ENCODE results near the gene RBM17.

The RBM17 gene

GRCh38 chr10:6070660-6071059 is 18.2 kb upstream of the RBM17 start:
- Histone ChIP-seq H3K4ac (ENCODE audit: low read length) (no peak overlapping the region), H2AK5ac (ENCODE audit: low read depth, low read length) (no peak overlapping the region), H2AFZ (ENCODE audit: low read length) (no peak overlapping the region), H3K9ac (ENCODE audit: low read depth, low read length, poor library complexity) (no peak overlapping the region), H3K27ac (replicated peaks; ENCODE audit: low read length) (no peak overlapping the region), H2BK5ac (ENCODE audit: low read length) (no peak overlapping the region), H3K14ac (ENCODE audit: low read length) (no peak overlapping the region), H3K23ac (ENCODE audit: low read depth, low read length, poor library complexity) (no peak overlapping the region), H3K79me1 (ENCODE audit: low read depth, low read length) (no peaks in the 10 kb centered on the region), H4K91ac (ENCODE audit: low read depth, low read length, poor library complexity) (no peak overlapping the region), H3K4me3 (ENCODE audit: low read length in 2 of 2) (no peak overlapping the region), H2BK12ac (ENCODE audit: low read length) (no peak overlapping the region), H3K4me1 (ENCODE audit: control insufficient read depth in 2 of 2, insufficient read depth in 1 of 2, low read depth in 1 of 2, low read length in 2 of 2) (no peaks in the 10 kb centered on the region), H2BK15ac (ENCODE audit: low read length) (no peak overlapping the region), H3K36me3 (replicated peaks in 1 of 2; ENCODE audit: control insufficient read depth in 2 of 2, insufficient read depth in 2 of 2, low read length in 2 of 2) (no peaks in the 10 kb centered on the region), H3K4me2 (ENCODE audit: insufficient read depth, low read length, poor library complexity, severe bottlenecking) (no peak overlapping the region), H3K18ac (ENCODE audit: low read length) (no peak overlapping the region), H2BK120ac (ENCODE audit: low read depth, low read length) (no peak overlapping the region), H3K27me3 (ENCODE audit: control insufficient read depth in 3 of 3, insufficient read depth in 3 of 3, low read depth in 1 of 3, low read length in 3 of 3) (peaks cover 0 to 33% (median 0%) of the 10 kb centered on the region in 3 experiments), H4K8ac (ENCODE audit: low read depth, low read length) (no peak overlapping the region), H3K9me3 (replicated peaks in 1 of 2; ENCODE audit: control insufficient read depth in 2 of 2, insufficient read depth in 1 of 2, low read depth in 1 of 2, low read length in 2 of 2) (no peaks in the 10 kb centered on the region)
- WGBS, 2 donors (ENCODE audit: extremely low coverage in 2 of 2, insufficient read length in 2 of 2, insufficient replicate concordance in 1 of 2): no CpG with 5 or more reads among the region's 5 CpGs
- DNase-seq (ENCODE audit: low spot score): no peak

DNA sequence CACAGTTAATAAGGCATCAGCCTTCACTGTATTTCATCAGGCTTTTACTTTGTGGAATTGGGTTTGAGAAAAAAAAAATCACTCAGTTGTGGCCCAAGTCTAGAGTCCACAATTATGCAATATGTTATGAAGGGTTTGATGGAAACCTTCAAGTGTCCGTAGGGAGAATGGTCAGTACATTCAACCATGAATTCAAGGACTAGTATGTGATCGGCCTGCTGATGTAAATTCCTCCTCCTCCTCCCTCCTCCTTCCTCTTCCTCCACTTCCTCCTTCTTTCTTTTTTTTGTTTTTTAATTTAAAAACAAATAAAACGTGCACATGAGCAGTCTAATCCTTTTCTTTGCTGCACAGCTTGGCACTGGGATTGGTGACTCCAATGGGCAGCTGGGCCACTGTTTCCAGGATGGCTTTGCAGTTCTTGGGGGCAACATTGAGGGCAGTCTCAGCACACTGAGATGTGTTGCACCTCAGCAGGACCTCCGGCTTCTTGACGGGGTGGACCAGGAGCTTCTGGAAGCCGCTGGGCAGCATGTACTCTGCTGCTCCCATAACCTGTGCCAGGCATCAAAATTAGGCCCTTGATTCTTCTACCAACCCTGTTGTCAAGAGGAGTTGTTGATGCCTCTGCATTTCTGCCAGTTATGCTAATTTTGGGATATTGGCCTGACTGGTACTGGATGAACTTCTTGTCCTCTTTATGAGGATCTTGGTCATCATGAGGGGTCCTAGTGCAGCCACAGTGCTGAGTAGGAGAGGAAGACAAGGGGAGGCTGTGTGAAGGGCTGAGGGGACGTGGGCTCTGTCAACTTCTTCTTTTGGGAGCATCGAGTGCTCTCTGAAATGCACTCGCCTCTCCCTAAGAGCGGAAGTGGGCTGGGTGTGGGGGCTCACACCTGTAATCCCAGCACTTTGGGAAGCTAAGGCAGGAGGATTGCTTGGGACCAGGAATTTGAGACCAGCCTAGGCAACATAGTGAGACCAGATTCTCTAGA is 17.4 kb upstream of the RBM17 start:
- Histone ChIP-seq H2AK5ac (ENCODE audit: low read depth, low read length) (no peak overlapping the region), H3K4me1 (ENCODE audit: control insufficient read depth in 2 of 2, insufficient read depth in 1 of 2, low read depth in 1 of 2, low read length in 2 of 2) (no peaks in the 10 kb centered on the region), H2BK120ac (ENCODE audit: low read depth, low read length) (no peak overlapping the region), H4K91ac (ENCODE audit: low read depth, low read length, poor library complexity) (no peak overlapping the region), H3K4me3 (ENCODE audit: low read length in 2 of 2) (no peak overlapping the region), H4K8ac (ENCODE audit: low read depth, low read length) (no peak overlapping the region), H3K4me2 (ENCODE audit: insufficient read depth, low read length, poor library complexity, severe bottlenecking) (no peak overlapping the region), H3K36me3 (replicated peaks in 1 of 2; ENCODE audit: control insufficient read depth in 2 of 2, insufficient read depth in 2 of 2, low read length in 2 of 2) (no peaks in the 10 kb centered on the region), H3K23ac (ENCODE audit: low read depth, low read length, poor library complexity) (no peak overlapping the region), H2AFZ (ENCODE audit: low read length) (no peak overlapping the region), H3K14ac (ENCODE audit: low read length) (no peak overlapping the region), H3K9ac (ENCODE audit: low read depth, low read length, poor library complexity) (no peak overlapping the region), H3K18ac (ENCODE audit: low read length) (no peak overlapping the region), H2BK5ac (ENCODE audit: low read length) (no peak overlapping the region), H2BK15ac (ENCODE audit: low read length) (no peak overlapping the region), H3K79me1 (ENCODE audit: low read depth, low read length) (no peaks in the 10 kb centered on the region), H3K9me3 (replicated peaks in 1 of 2; ENCODE audit: control insufficient read depth in 2 of 2, insufficient read depth in 1 of 2, low read depth in 1 of 2, low read length in 2 of 2) (no peaks in the 10 kb centered on the region), H2BK12ac (ENCODE audit: low read length) (no peak overlapping the region), H3K27me3 (ENCODE audit: control insufficient read depth in 3 of 3, insufficient read depth in 3 of 3, low read depth in 1 of 3, low read length in 3 of 3) (peaks cover 0 to 26% (median 0%) of the 10 kb centered on the region in 3 experiments), H3K4ac (ENCODE audit: low read length) (no peak overlapping the region), H3K27ac (replicated peaks; ENCODE audit: low read length) (no peak overlapping the region)
- WGBS, 2 donors (ENCODE audit: extremely low coverage in 2 of 2, insufficient read length in 2 of 2, insufficient replicate concordance in 1 of 2): no CpG with 5 or more reads among the region's 10 CpGs
- DNase-seq (ENCODE audit: low spot score): no peak

- Histone ChIP-seq H2BK12ac (ENCODE audit: low read length) (no peak overlapping the region), H3K36me3 (replicated peaks in 1 of 2; ENCODE audit: control insufficient read depth in 2 of 2, insufficient read depth in 2 of 2, low read length in 2 of 2) (no peaks in the 10 kb centered on the region), H3K27me3 (ENCODE audit: control insufficient read depth in 3 of 3, insufficient read depth in 3 of 3, low read depth in 1 of 3, low read length in 3 of 3) (peaks cover 0 to 21% (median 0%) of the 10 kb centered on the region in 3 experiments), H3K23ac (ENCODE audit: low read depth, low read length, poor library complexity) (no peak overlapping the region), H3K27ac (replicated peaks; ENCODE audit: low read length) (no peak overlapping the region), H2AK5ac (ENCODE audit: low read depth, low read length) (no peak overlapping the region), H3K79me1 (ENCODE audit: low read depth, low read length) (no peaks in the 10 kb centered on the region), H2BK5ac (ENCODE audit: low read length) (no peak overlapping the region), H2BK120ac (ENCODE audit: low read depth, low read length) (no peak overlapping the region), H3K9me3 (replicated peaks in 1 of 2; ENCODE audit: control insufficient read depth in 2 of 2, insufficient read depth in 1 of 2, low read depth in 1 of 2, low read length in 2 of 2) (no peaks in the 10 kb centered on the region), H2AFZ (ENCODE audit: low read length) (no peak overlapping the region), H3K9ac (ENCODE audit: low read depth, low read length, poor library complexity) (no peak overlapping the region), H3K4ac (ENCODE audit: low read length) (no peak overlapping the region), H2BK15ac (ENCODE audit: low read length) (no peak overlapping the region), H3K4me2 (ENCODE audit: insufficient read depth, low read length, poor library complexity, severe bottlenecking) (no peak overlapping the region), H4K8ac (ENCODE audit: low read depth, low read length) (no peak overlapping the region), H3K18ac (ENCODE audit: low read length) (no peak overlapping the region), H3K14ac (ENCODE audit: low read length) (no peak overlapping the region), H3K4me3 (ENCODE audit: low read length in 2 of 2) (no peak overlapping the region), H3K4me1 (ENCODE audit: control insufficient read depth in 2 of 2, insufficient read depth in 1 of 2, low read depth in 1 of 2, low read length in 2 of 2) (no peaks in the 10 kb centered on the region), H4K91ac (ENCODE audit: low read depth, low read length, poor library complexity) (no peak overlapping the region)
- no peak for DNase-seq (ENCODE audit: low spot score)
- no CpG with 5 or more reads among the region's 13 CpGs for WGBS, 2 donors (ENCODE audit: extremely low coverage in 2 of 2, insufficient read length in 2 of 2, insufficient replicate concordance in 1 of 2)
These were observed 16.5 kb upstream of the RBM17 start for GRCh38 chr10:6072215-6072934.

All from neuronal stem cell (in vitro differentiated cells).